Naive thymus-derived CD8-positive, alpha-beta T cell (primary cell): ENCODE data around the gene METTL16. TPM values are rescaled to one million over a fixed set of nuclear protein-coding genes. Genes with fewer than 3 reads are reported as not detected.

Source experiments
- ATAC-seq, 2 donors: fragments of 150-1000 bp; cut with Tn5 transposase in 1 of 2; sonication (Bioruptor Pico), chemical (Tn5 transposase) in 1 of 2; 1 replicate in 1 of 2; 2 replicates in 1 of 2; pipeline ENCODE4 v1.10.0; 2021; ENCODE audit warnings: mild to moderate bottlenecking in 2 of 2, moderate library complexity in 2 of 2
- POLR2A ChIA-PET: fragments of 350-600 bp; sonication (Branson Sonifier 250); formaldehyde crosslinking; loops from one replicate; lab custom pipeline; 2021; ENCODE audit warnings: antibody characterized with exemption; lab: Charles Lee
- DNase-seq, 10 donors: peaks; one replicate each; pipeline versions ENCODE4 v3.0.0 to v3.0.0-alpha.2; 2020 to 2022
- H3K27ac Mint-ChIP-seq, 10 donors: one replicate each; pipeline ENCODE4 v1.8.0; 2020 to 2022; ENCODE audit warnings: mild to moderate bottlenecking in 10 of 10, mixed read lengths in 10 of 10, moderate library complexity in 4 of 10, inconsistent platforms in 1 of 10
- H3K27me3 Mint-ChIP-seq, 5 donors: one replicate each; pipeline ENCODE4 v1.8.0; 2021 to 2022; ENCODE audit warnings: mixed read lengths in 5 of 5
- H3K36me3 Mint-ChIP-seq, 3 donors: one replicate each; pipeline ENCODE4 v1.8.0; 2020 to 2022; ENCODE audit warnings: mixed read lengths in 3 of 3, mild to moderate bottlenecking in 2 of 3, inconsistent platforms in 1 of 3
- H3K4me1 Mint-ChIP-seq, 4 donors: one replicate each; pipeline ENCODE4 v1.8.0; 2021 to 2022; ENCODE audit warnings: mixed read lengths in 4 of 4
- H3K4me3 Mint-ChIP-seq, 10 donors: one replicate each; pipeline ENCODE4 v1.8.0; 2020 to 2022; ENCODE audit warnings: mild to moderate bottlenecking in 10 of 10, mixed read lengths in 10 of 10, moderate library complexity in 6 of 10, inconsistent platforms in 1 of 10
- H3K9me3 Mint-ChIP-seq, 9 donors: one replicate each; pipeline ENCODE4 v1.8.0; 2020 to 2022; ENCODE audit warnings: mixed read lengths in 9 of 9, mild to moderate bottlenecking in 3 of 9, inconsistent platforms in 1 of 9, moderate library complexity in 1 of 9
- polyA plus RNA-seq, 3 donors: library from polyadenylated mRNA; unstranded; fragments of 300-500 nt; fragmentation: Illumina TruSeq; gene quantifications; one replicate each; pipeline ENCODE4 v1.2.3, GENCODE V29; 2021
- total RNA-seq, 8 experiments: library from RNA in 2 of 8; stranded (reverse) in 2 of 8; gene quantifications; one replicate each; pipeline ENCODE4 v1.2.3 and lab custom pipeline; 2021 to 2026

METTL16 gene
- total and polyA plus RNA-seq, 5 experiments from 2014 or later, result 18.7 to 67.2 (median 35.1) TPM

GRCh38 chr17:2371183-2372130, 140.2 kb downstream of the METTL16 start:
- H3K4me1 Mint-ChIP-seq, result no peaks in the 10 kb centered on the region
- POLR2A ChIA-PET, result interaction anchor here (0.6 kb wide), 1 partner anchor 42 kb away, joined by 4 read pairs; no protein-coding TSS in a partner anchor
- no peaks in the 10 kb centered on the region for H3K9me3 Mint-ChIP-seq
- H3K27me3 Mint-ChIP-seq, result no peaks in the 10 kb centered on the region
- DNase-seq (no peak), ATAC-seq (no peak)
- H3K27ac Mint-ChIP-seq, result peak overlapping the region in 3 of 10 donors; percentile 56 to 62 (median 60)
- peaks cover 0 to 38% (median 0%) of the 10 kb centered on the region in 3 donors for H3K36me3 Mint-ChIP-seq
- H3K4me3 Mint-ChIP-seq, result no peak overlapping the region

DNA sequence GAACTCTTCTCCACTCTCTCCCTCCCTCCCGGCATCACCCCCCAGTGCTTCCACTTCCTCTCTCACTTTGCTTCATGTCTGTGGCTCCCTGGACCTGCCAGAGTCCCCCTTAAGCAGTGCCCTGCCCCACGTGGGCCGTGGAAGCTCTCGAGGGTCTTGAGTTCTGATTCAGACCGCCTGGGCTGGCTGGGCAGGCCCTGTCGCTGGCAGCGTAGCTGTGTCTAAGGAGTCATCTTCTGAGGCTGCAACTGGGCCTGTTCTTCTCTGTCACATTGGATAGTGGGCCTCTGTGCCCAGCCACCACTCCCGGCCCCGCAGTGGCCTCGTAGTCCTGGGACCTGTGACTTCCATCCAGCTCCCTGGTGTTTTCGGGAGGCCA, 141.5 kb downstream of the METTL16 start:
- H3K27ac Mint-ChIP-seq, result peak overlapping the region in 3 of 10 donors; percentile 11 to 86 (median 48)
- POLR2A ChIA-PET, result interaction anchor here (1.7 kb wide), 1 partner anchor 46 kb away, joined by 4 read pairs; no protein-coding TSS in a partner anchor
- peaks cover 0 to 40% (median 0%) of the 10 kb centered on the region in 3 donors for H3K36me3 Mint-ChIP-seq
- H3K4me3 Mint-ChIP-seq, result peak overlapping the region in 1 of 10 donors; percentile 45
- ATAC-seq (no peak), DNase-seq (no peak)
- no peaks in the 10 kb centered on the region for H3K4me1 Mint-ChIP-seq
- no peaks in the 10 kb centered on the region for H3K27me3 Mint-ChIP-seq
- no peaks in the 10 kb centered on the region for H3K9me3 Mint-ChIP-seq

DNA sequence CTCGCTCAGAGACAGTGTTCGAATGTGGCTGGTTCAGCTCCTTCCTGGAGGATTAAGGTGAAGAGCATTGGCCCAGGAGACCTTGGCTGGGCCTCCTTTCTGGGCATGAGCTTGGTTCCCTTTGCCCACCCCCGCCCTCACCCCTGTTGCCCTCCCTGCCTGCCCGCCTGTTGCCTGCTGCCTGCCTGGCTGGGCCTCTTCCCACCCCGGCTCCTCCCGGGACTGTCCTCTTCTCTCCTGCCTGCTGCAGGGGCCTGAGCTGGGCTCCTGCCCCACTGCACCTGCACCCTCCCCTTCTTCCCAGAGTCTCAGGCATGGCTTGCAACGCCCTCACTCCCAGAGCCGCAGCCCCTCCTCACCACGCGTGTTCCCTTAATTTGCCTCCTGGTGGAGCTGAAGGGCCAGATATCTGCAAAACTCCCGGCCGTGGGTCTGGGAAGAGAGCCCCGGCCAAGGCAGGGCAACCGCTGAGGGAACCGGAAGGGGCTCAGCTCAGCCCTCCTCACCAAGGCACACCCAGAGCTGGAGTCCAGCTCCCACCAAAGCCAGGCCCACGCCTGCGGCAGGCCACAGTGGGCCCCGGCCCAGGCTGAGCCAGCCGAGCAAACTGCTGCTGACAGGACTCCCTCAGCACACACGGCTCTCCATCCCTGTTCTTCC, 142.0 kb downstream of the METTL16 start:
- no peaks in the 10 kb centered on the region for H3K9me3 Mint-ChIP-seq
- ATAC-seq (no peak), DNase-seq (no peak)
- H3K27ac Mint-ChIP-seq, result peak overlapping the region in 3 of 10 donors; percentile 68 to 86 (median 74)
- no peaks in the 10 kb centered on the region for H3K27me3 Mint-ChIP-seq
- POLR2A ChIA-PET, result interaction anchor here (0.6 to 1.7 kb wide), 4 partner anchors 9 to 46 kb away, joined by 3 to 5 read pairs (median 4); no protein-coding TSS in a partner anchor
- H3K4me3 Mint-ChIP-seq, result peak overlapping the region in 1 of 10 donors; percentile 45
- peaks cover 0 to 37% (median 0%) of the 10 kb centered on the region in 3 donors for H3K36me3 Mint-ChIP-seq
- H3K4me1 Mint-ChIP-seq, result no peaks in the 10 kb centered on the region

- DNase-seq (no peak), ATAC-seq (no peak)
- no peaks in the 10 kb centered on the region for H3K4me1 Mint-ChIP-seq
- H3K36me3 Mint-ChIP-seq, result peaks cover 0 to 37% (median 0%) of the 10 kb centered on the region in 3 donors
- H3K27ac Mint-ChIP-seq, result peak overlapping the region in 1 of 10 donors; percentile 74
- no peaks in the 10 kb centered on the region for H3K9me3 Mint-ChIP-seq
- no peaks in the 10 kb centered on the region for H3K27me3 Mint-ChIP-seq
- H3K4me3 Mint-ChIP-seq, result no peak overlapping the region
- POLR2A ChIA-PET, result interaction anchor here (0.6 to 1.7 kb wide), 4 partner anchors 10 to 47 kb away, joined by 3 to 5 read pairs (median 4); no protein-coding TSS in a partner anchor
Observed at GRCh38 chr17:2369039-2369438, 142.6 kb downstream of the METTL16 start.

DNA sequence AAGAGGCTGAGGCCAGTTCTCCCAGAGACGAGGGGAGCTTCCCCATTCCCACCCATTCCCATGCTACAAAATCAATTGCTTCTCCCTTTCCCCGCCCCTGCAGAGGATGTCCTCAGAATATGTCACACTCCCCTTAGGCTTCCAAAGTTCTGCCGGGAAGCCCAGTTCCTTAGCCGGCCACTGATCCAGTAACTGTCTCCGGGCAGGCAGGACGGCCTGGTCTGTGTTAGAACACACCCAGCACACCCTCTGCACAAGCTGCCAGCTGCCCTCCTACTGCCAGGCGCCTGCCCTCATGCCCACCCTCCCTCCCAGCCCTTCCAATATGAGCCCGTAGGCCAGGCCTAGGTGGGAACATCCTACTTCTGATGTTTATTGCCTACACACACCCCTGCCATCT, 143.3 kb downstream of the METTL16 start:
- no peaks in the 10 kb centered on the region for H3K27me3 Mint-ChIP-seq
- no peak for ATAC-seq
- H3K4me3 Mint-ChIP-seq, result no peak overlapping the region
- POLR2A ChIA-PET, result no interaction called here
- no peaks in the 10 kb centered on the region for H3K4me1 Mint-ChIP-seq
- H3K27ac Mint-ChIP-seq, result peak overlapping the region in 1 of 10 donors; percentile 54
- H3K9me3 Mint-ChIP-seq, result no peaks in the 10 kb centered on the region
- H3K36me3 Mint-ChIP-seq, result peaks cover 0 to 35% (median 0%) of the 10 kb centered on the region in 3 donors
- no peak for DNase-seq

DNA sequence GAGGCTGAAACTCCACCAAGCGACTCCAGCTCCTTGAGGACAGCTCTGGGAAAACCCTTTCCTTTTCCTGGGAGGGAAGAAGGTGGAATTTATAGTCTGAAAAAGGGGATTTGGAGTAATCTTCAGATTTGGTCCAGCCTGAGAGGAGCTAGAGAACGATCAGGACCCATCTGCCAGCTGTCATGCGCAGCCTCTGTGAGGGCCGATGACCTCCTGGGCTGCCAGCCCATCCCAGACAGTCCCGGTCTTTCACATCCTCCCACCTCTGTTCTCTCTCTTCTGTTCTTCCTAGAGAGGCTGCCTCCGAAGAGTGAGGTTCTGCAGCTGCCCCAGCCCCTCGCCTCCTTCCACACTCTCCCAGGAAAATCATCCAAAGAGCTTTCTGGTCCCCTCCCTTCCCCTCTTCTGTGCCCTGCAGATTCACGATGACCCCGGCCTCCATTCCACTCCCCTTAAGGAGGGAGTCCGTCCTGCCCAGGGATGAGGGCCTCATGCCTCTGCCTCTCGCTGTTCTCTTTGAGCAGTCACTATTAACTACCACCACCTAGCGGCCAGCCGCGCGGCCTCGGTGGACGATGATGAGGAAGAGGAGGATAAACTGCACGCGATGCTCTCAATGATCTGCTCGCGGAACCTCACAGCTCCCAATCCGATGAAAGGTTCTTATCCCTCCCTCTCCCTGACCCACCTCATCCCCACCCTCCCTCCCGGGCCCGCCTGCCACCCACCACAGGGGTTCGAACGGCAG, 144.8 kb downstream of the METTL16 start:
- Mint-ChIP-seq H3K9me3 (no peaks in the 10 kb centered on the region), H3K36me3 (peaks cover 0 to 39% (median 0%) of the 10 kb centered on the region in 3 donors), H3K27me3 (no peaks in the 10 kb centered on the region), H3K4me1 (no peaks in the 10 kb centered on the region), H3K4me3 (no peak overlapping the region), H3K27ac (peak overlapping the region in 2 of 10 donors; percentile 19 to 51)
- POLR2A ChIA-PET, result no interaction called here
- no peak for DNase-seq
- ATAC-seq, result no peak

Other genes starting within 250 kb of the METTL16 start
- gene SMG6, start 208.1 kb downstream of the METTL16 start, total RNA-seq, result 10 to 100 TPM; 49.6 to 51.4 TPM
- 10 to 100 TPM in 1 of 3 donors, 1 to 10 TPM in 2; 5.3 to 13.5 (median 9.0) TPM for gene SMG6, start 208.1 kb downstream of the METTL16 start, polyA plus RNA-seq
- gene SRR, start 207.9 kb downstream of the METTL16 start, total RNA-seq, result 1 to 10 TPM; 6.1 to 7.3 TPM
- gene SRR, start 207.9 kb downstream of the METTL16 start, polyA plus RNA-seq, result 1 to 10 TPM; 3.6 to 9.6 (median 8.4) TPM
- gene TSR1, start 175.4 kb downstream of the METTL16 start, total RNA-seq, result 10 to 100 TPM; 35.1 to 37.1 TPM
- gene TSR1, start 175.4 kb downstream of the METTL16 start, polyA plus RNA-seq, result 10 to 100 TPM; 12.0 to 22.1 (median 14.0) TPM
- 100 to 1,000 TPM; 160 to 179 TPM for gene SGSM2, start 174.4 kb downstream of the METTL16 start, total RNA-seq
- gene SGSM2, start 174.4 kb downstream of the METTL16 start, polyA plus RNA-seq, result 10 to 100 TPM; 12.1 to 22.6 (median 13.1) TPM
- gene MNT, start 110.8 kb downstream of the METTL16 start, total RNA-seq, result 10 to 100 TPM; 60.8 to 67.4 TPM
- gene MNT, start 110.8 kb downstream of the METTL16 start, polyA plus RNA-seq, result under 1 TPM; 0.73 to 0.96 (median 0.79) TPM
- 100 to 1,000 TPM; 153 to 170 TPM for gene PAFAH1B1, start 81.8 kb upstream of the METTL16 start, total RNA-seq
- gene PAFAH1B1, start 81.8 kb upstream of the METTL16 start, polyA plus RNA-seq, result 10 to 100 TPM; 10.5 to 12.5 (median 11.3) TPM
- 10 to 100 TPM; 48.6 to 57.1 TPM for gene CLUH, start 199.9 kb upstream of the METTL16 start, total RNA-seq
- 10 to 100 TPM in 1 of 3 donors, 1 to 10 TPM in 2; 8.2 to 15.3 (median 8.7) TPM for gene CLUH, start 199.9 kb upstream of the METTL16 start, polyA plus RNA-seq
- under 1 TPM; 0.16 to 0.30 TPM for gene CCDC92B, start 237.8 kb upstream of the METTL16 start, total RNA-seq
- not detected for gene CCDC92B, start 237.8 kb upstream of the METTL16 start, polyA plus RNA-seq